ENCODE measurements around the gene SCN2A.

DNA sequence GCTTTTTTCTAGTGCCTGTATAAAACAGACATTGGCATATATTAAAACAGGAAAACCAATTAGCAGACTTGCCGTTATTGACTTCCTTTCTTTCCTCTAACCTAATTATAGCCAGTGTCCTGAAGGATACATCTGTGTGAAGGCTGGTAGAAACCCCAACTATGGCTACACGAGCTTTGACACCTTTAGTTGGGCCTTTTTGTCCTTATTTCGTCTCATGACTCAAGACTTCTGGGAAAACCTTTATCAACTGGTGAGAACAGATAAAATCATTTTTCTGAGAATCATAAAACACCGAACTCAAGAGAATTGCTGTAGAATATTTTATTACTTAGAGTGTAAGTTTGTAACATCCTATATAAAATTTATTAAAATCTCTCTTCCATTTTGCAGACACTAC, 74.3 kb downstream of the SCN2A start:
- TF ChIP-seq POLR2AphosphoS5 (IDR thresholded peaks at IDR 0.05; ENCODE audit: low read depth, low read length): no peak
- TF ChIP-seq POLR2A (IDR thresholded peaks at IDR 0.05; ENCODE audit: low read depth, low read length): no peak

Measured in GM12892 (cell line).